GM06990 (cell line): ENCODE results near the gene PRDM11.

Experiments used
- DNase-seq: peaks from one replicate; pipeline ENCODE4 v3.0.0-alpha.2; 2011; ENCODE audit not compliant: insufficient read length; ENCODE audit errors: extremely low read depth
- H3K27me3 ChIP-seq: replicated peaks from 2 replicates; pipeline ENCODE4 v1.6.0; 2011; ENCODE audit warnings: low read length; ENCODE audit not compliant: control insufficient read depth, insufficient read depth
- H3K36me3 ChIP-seq: 2 replicates; pipeline ENCODE4 v1.5.1; 2011; ENCODE audit warnings: low read length; ENCODE audit not compliant: control insufficient read depth, insufficient read depth
- H3K4me3 ChIP-seq: replicated peaks from 2 replicates; pipeline ENCODE4 v1.5.1; 2011; ENCODE audit warnings: low read depth, mild to moderate bottlenecking, control low read depth, low read length
- TF ChIP-seq, protein P1 (sequence below): IDR thresholded peaks from 2 replicates; pipeline ENCODE4 v1.5.1; 2011; ENCODE audit warnings: low read length, control low read depth, mild to moderate bottlenecking, inconsistent platforms; ENCODE audit not compliant: insufficient read depth, poor library complexity, severe bottlenecking

The PRDM11 gene

DNA sequence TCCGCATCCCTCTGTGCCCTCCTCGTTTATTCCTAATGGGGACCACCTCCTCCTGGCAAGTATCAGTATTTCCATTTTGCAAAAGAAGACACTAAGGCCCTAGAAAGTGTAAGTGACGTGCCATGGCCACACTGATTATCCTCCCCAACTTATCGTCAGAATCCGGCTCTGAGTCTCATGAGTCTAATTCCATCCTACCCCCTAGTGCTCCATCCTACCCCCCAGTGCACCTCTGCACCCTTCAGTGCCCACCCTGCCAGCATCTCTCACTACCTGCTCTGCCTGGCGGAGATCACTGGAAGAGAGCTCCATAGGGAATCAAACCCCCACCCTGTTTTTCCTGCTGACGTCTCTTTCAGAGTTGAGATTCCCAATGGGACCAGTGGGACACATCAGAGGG, 31.8 kb downstream of the PRDM11 start:
- Histone ChIP-seq H3K27me3 (no peaks in the 10 kb centered on the region), H3K36me3 (no peaks in the 10 kb centered on the region; the same call in 1 of the 2 replicates), H3K4me3 (no peak overlapping the region)
- TF ChIP-seq, protein P1, sequence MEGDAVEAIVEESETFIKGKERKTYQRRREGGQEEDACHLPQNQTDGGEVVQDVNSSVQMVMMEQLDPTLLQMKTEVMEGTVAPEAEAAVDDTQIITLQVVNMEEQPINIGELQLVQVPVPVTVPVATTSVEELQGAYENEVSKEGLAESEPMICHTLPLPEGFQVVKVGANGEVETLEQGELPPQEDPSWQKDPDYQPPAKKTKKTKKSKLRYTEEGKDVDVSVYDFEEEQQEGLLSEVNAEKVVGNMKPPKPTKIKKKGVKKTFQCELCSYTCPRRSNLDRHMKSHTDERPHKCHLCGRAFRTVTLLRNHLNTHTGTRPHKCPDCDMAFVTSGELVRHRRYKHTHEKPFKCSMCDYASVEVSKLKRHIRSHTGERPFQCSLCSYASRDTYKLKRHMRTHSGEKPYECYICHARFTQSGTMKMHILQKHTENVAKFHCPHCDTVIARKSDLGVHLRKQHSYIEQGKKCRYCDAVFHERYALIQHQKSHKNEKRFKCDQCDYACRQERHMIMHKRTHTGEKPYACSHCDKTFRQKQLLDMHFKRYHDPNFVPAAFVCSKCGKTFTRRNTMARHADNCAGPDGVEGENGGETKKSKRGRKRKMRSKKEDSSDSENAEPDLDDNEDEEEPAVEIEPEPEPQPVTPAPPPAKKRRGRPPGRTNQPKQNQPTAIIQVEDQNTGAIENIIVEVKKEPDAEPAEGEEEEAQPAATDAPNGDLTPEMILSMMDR: no peak
- DNase-seq: no peak

DNA sequence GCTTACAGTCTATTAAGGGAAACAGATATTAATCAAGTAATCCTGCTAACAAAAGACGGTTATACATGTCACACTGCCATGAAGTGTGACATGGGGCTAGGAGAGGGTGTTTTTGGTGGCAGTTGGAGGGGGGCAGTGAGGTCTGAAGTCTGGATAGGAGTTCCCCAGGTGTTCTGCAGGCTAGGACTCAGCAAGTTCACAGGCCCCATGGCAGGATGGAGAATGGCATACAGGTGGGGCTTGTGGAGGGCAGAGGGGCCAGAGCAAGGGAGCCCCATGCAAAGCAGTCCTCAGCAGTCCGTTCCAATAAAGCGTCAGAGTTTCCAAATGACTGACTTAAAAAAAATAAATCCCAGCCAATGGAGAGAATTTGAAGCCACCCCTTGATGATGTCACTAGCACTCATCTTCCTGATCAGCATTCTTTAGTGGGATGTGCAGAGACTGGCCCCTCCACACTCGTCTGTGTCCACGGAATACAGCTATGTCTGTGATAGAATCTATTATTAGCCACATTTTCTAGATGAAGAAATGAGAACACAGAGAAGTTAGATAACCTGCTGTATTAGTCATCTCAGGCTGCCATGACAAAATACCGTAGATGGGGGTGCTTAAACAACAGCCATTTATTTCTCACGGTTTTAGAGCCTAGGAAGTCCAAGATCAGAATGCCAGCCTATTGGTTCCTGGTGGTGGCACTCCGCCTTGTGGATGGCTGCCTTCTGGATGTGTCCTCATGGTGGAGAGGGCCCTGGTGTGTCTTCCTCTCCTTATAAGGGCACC, 32.6 kb downstream of the PRDM11 start:
- TF ChIP-seq, protein P1: no peak
- H3K36me3 ChIP-seq: no peaks in the 10 kb centered on the region; the same call in 1 of the 2 replicates
- no peaks in the 10 kb centered on the region for H3K27me3 ChIP-seq
- H3K4me3 ChIP-seq: no peak overlapping the region
- DNase-seq: no peak

DNA sequence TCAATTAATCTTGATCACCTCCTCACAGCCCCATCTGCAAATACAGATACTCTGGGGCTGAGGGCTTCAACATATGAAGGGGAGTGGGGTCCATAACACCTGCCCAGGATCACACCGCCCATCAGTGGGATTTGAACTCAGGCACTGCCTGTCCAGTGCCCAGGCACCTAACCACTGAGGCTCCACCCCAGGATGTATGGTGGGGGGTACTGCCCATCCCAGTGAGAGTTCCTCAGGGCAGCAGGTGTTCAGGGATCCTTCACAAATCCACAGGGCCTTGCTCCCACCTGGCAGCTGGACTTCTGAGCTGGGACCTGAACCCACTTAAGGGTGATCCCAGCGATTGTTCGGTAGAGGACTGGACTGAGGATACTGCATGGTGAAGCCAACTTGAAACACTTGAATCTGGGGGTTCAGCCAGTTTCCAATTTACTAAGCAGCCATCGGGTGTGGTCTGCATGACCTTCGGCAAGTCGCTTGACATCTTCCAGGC, 33.3 kb downstream of the PRDM11 start:
- DNase-seq: no peak
- no peaks in the 10 kb centered on the region; the same call in 1 of the 2 replicates for H3K36me3 ChIP-seq
- H3K4me3 ChIP-seq: 0 out of 2 replicates have a peak overlapping the region, but pooled peaks have one; percentile 8
- TF ChIP-seq, protein P1: no peak
- H3K27me3 ChIP-seq: no peaks in the 10 kb centered on the region

DNA sequence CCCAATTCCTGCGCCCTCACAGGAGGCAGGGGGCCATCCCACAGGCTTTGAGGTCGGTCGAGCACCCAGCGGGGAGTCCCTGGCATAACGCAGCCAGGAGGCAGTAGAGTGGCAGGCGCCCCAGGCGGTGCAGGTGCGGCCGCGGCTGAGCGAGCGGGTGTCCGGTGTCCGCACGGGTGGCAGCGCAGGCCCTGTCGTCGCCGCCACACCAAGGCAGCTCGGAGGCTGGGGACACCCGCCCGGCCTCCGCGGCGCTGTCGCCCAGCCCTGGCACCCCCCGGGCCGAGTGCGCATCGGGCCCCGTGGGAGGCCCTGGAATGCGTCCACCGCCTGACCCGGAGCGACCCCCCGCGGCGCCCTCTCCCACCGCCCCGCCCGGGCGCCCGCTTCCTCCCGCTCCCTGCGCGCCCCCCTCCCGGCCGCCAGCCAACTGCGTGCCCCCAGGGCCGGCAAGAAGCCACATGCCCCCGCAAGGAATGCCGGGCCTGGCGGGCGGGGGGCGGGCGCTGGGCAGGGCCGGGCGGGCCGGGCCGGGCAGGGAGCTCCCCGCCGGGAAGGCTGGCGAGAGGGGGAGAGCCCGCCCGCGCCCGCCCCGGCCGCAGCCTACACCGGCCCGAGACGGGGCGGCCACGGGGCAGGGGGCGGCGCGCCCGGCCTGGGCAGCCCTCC, 33.9 kb downstream of the PRDM11 start:
- Histone ChIP-seq H3K27me3 (no peaks in the 10 kb centered on the region), H3K4me3 (peak overlapping the region; percentile 26; the same call in 1 of the 2 replicates), H3K36me3 (no peaks in the 10 kb centered on the region; the same call in 1 of the 2 replicates)
- DNase-seq: no peak
- TF ChIP-seq, protein P1: peak; percentile 34

DNA sequence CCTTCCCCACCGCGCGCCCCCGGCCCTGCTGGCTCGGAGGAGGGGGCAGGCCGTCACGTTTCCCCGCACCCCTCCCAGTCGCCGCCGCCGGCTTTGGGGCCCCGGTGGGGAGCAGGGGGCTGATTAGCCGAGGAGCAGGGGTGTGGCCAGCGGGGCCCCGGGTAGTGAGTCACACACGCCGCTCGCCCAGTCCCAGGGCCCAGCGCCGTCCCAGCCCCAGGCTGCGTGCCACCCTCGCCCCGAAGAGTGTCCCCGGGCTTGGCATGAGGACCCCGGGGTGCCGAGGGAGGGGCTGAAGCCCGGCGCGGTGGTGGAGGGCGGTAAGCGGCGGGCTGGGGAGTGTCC, 34.4 kb downstream of the PRDM11 start:
- H3K4me3 ChIP-seq: peak overlapping the region; percentile 26
- no peak for DNase-seq
- TF ChIP-seq, protein P1: no peak
- H3K36me3 ChIP-seq: no peaks in the 10 kb centered on the region; the same call in none of the 2 replicates
- no peaks in the 10 kb centered on the region for H3K27me3 ChIP-seq
